Renal pelvis (tissue), 4 donors: Measurements from ENCODE around the gene COPZ1. TPM values are rescaled to one million over a fixed set of nuclear protein-coding genes. Genes with fewer than 3 reads are reported as not detected.

Source experiments
- DNase-seq: peaks from one replicate; pipeline ENCODE4 v3.0.0-alpha.2; 2013
- polyA plus RNA-seq, 3 donors: library from polyadenylated mRNA; unstranded; fragments of 120-200 nt; gene quantifications; one replicate each; pipeline ENCODE4 v1.2.1, GENCODE V29; 2013; ENCODE audit not compliant: insufficient read length in 3 of 3

COPZ1 gene
- polyA plus RNA-seq, 3 donors = 189 to 227 (median 216) TPM

DNA sequence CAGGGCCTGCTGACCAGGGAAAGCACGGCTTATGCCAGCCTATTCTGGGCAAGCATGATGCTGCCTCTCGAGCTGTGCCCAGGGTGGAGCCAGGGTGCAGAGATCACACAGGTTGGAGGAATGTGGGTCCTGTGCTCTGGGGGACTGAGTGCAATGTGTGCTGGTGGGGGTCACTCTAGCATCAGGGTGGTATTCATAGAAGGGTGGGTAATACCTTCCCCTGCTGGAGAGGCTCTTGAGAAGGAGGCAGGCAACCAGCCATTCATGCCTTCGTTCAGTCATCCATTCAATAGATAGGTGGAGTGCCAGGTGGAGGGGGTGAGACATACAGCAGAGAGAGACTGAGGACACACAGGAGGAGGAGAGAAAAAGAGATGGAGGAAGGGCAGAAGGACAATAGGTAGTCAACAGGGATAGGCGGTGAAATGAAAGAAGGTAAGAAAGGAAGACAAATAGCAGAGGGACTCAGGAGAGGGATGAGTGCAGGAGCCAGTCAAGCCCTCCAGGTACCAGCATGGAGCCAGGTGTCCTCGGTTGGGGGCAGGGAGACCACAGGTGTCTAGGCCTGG lies 64.8 kb downstream of the COPZ1 start:
- DNase-seq = no peak

DNA sequence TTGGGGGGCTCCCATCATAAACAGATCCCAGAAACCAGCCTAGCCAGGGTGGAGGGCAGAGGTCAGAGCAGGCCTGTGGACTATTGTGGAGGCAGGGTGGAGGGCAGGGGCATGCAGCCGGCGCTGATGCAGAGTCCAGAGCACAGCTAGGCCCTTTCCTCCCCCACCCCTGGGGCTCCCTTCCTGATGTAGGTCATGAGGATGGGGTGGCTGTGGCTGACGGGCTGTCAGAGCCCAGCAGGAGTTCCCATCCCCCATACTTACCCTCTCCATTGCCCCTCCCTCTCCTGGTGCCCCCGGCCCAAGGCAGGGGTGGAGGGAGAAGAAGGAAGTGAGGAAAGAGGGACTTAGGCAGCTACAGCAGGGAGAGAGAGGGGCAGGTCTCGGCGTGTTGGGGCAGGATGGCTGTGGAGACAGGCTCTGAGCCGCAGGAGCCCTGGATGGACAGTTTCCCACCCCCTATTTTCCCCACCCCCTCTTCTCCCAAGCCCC lies 65.3 kb downstream of the COPZ1 start:
- DNase-seq = no peak

DNA sequence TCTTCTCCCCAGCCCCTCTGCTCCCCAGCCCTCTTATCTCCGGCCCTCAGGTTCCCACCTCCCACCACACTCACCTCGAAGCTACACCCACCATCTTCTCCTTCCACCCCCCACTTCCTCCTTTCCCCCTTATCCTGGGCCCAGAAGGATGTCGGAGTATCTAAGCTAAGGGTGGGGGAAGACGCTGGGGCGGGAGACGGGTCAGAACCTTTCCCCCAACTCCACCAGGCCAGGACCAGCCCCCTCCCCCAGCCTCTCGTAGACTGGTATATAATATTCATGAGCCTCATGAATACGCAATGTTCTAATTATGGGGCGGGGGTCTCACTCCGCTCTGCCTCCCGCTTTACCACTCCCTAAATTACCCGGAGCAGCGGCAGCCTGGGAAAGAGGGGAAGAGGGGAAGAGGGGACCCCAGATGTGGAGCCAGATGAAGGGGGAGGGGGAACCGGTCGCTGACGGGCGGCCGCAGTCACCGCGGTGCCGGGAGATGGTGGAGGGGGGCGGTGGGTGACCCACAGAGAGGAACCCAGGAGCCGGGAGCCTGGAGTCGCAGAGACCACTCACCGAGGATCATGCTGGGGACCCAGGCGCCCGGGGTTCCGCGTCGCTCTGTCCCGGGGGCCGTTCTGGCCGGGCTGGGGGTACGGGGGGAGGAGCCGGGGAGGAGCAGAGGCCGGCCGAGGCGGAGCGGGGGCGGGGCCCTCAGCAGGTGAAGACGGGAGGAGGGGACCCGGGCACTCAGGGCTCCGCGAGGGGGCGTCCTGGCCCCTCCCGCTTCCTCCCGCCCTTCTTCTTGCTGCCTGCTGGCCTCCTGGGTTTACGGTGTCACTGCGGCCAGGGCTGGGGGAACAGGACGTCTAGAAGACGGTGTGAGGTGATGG lies 66.0 kb downstream of the COPZ1 start:
- no peak for DNase-seq

DNA sequence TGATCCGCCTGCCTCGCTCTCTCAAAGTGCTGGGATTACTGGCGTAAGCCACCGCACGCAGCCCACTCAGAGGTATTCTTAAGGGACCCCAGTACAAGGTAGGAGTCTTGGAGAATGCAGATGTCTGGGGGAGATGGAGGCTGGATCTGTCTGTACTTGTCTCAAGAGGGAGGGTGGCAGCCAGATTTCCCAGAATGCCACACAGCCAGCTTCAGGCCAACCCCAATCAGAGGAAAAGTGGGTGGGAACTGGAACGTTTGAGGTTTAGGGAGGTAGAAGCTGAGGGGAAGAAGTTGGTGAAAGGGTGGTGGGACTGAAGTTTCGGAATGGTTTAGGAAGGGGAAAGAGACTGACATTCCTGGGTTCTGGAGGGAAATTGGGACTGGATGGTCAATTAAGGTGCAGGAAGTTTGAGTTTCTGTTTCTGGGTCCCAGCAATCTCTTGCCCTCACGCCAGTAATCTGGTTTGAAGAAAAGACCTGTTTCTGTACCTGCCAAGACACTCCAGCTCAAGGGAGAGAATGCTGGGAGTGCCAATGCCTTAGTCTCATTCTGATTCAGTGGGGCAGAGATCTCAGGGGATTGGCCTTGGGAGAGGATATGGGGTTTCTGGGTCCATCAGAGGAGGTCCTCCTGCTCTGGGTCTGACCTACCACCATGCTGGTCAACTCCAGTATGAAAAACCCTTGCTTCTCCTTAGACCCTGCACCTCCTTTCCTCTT lies 67.7 kb downstream of the COPZ1 start:
- DNase-seq = no peak

DNA sequence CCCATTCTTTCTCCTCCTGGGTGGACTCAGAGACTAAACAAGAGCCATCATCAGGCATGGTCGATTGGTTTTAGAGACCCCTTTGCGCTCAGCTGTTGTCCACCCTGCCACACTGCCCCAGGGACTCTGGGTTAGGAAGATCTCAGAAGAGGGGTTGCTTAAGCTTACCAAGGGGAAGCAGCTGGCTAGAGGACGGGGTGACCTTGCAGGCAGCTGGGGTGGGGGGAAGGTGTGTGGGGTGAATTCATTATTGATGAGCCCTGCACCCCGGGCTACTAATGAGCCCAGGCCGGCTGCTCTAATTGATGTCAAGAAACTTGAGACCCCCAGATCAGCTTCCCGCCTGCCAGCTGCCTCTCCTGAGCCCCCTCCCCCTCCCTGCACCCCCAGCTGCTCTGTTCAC lies 68.3 kb downstream of the COPZ1 start:
- DNase-seq = no peak

DNA sequence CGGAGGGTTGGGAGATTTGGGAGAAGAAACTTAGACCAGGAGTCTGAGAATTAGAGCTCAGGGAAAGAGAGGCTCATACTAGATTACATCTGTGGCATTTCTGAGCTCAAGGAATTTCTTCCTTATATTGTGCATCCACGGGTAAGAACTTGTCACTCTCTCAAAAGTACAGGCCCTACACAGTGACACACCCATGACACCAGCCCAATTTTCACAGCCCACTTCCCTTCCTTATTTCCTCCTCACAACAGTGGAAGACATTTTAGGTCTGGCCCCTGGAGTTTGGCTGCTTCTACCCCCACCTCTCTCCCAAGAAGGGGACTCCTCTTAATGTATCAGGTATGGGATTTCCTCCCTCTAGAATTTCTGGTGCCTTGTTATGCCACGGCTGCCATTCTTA lies 68.8 kb downstream of the COPZ1 start:
- no peak for DNase-seq

DNA sequence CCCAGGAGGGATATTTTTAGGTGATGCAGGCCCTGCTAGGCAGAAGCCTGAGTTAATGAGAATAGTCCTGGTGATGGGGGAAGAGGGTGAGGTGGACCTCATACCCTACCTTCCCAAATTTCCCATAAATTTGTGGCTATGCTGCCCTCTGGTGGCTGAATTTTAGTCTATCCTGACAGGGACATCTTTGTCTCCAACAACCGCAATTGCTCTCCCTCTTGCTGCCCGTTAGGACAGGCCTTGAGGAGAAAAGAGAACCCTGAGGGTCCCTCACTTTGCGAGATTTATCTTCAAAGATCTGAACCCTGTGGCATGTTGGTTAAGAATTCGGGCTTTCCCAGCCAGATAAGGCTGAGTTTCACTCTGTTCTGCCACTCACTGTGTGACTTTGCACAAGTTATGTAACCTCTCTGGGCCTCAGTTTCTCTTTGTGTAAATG lies 69.4 kb downstream of the COPZ1 start:
- no peak for DNase-seq

DNA sequence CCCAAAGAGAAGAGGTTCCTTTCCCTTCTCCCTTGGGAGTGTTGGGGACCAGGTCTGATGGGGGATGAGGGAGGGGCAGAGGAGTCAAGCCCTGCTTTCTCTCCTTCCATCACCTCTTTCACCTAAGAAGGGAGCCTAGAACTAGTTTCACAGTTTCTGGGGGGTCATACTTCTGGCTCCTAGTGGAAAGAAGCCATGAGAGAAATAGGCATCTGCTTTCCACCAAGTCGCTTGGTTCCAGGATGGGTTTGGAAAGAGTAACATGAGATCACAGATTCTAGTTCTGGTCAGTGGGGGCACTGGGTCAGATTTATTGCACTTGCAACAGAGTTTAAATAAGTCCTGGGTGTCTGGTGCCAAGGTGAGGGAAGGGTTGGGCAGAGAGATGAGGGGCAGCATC lies 70.1 kb downstream of the COPZ1 start:
- no peak for DNase-seq

DNA sequence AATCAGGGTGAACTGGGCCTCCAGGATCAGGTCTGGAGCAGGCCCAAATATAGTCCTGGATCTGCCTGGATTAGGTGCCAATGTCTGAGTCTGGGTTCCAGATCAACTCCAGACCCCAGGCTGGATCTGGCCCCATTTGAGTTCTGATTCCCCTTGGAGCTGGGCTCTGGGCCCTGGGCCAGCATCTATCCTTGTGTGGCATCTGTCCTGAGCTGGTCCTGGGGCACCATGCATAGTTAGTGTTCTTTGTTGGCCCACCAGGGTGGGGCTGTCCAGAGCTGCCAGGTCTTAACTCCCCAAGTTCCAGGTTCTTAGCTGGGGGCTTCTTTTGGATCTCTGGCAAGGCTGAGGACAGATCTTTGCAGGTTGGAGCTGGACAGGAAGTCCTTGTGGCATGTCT lies 70.6 kb downstream of the COPZ1 start:
- DNase-seq = no peak

DNA sequence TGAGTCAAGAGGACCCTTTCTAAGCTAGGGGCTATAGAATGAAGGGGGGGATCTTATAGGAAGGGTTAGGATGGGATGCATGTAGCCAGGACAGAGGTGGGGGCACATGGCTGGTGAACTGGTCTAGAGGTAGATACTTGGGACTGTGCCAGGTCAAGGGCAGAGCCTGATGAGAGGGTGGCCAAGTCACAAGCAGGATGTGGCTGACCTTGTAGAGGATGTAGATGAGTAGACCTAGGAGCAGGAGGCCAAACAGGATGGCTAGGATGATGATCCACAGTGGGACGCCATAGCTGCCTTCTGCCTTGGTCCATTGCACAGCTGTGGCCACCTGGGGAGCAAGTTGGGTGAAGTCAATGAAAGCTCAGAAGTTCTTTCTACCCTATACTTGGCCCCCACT lies 72.2 kb downstream of the COPZ1 start:
- no peak for DNase-seq

DNA sequence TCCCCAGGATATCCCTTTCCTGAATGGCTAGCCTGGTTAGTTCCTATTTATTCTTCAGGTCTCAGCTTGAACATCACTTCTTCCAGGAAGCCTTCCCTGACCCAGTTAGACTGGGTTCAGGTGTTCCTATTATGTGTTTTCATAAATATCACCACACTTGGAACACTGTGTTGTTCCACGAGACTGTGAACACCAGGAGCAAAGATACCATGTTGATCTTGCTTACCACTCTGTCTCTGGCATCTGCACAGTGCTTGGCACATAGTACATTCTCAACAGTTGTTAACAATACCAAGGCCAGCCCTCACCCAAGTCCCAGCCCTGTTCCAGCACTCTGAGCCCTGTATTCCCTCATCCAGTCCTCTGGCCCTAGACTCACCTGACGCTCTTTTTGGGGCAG lies 73.3 kb downstream of the COPZ1 start:
- no peak for DNase-seq

DNA sequence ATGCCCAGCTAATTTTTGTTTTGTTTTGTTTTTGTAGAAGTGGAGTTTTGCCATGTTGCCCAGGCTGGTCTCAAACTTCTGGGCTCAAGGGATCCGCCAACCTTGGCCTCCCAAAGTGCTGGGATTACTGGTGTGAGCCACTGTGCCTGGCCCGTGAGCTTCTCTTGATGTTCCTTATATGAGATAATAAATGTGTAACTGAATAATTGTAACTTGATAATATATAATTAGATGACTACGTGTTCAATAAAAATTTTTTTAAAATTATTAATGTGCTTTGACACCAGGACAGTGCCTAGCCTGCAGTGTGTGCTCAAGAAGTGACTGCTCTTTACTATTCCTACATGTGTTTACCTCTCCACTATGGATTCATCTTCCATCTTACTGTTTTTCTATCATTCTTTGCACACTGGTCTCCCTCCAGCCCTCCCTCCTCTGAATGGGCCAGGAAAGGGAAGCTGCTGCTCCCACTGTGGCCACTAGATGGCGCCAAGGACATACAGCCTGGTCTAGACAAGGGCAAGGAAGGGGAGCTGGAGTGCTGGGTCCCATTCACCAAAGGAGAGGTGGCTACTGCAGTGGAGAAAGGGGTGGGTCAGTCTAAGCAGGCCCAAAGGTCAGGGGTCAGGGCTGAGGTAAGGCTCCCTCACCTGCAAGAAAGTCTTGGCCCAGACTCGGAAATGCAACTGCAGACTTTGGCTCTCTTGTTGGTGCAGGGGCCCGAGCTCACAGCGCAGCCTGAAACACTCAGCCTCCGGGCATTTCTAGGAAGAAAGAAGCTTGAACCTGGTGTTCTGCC lies 74.3 kb downstream of the COPZ1 start:
- DNase-seq = peak; percentile 84

DNA sequence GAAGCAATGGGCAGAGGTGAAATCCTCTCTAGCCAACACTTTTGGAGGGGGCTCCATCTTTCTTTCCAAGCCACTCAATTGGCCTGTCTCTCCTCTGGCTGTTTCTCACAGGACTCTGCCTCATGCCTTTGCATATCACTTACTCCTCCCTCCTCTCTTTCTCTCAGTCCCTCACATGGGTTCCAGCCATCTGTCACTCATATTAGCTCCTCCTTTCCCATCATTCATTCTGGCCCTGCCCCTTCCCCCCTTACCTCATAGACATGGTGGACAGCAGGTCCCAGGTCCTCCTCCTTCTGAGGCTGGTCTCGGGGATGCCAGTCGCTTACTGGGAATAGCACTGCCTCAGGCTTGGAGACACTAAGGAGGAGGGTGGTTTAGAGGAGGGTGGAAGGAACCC lies 76.2 kb downstream of the COPZ1 start:
- no peak for DNase-seq

Other genes starting within 250 kb of the COPZ1 start
- 10 to 100 TPM; 30.3 to 43.3 (median 38.6) TPM for gene SMUG1, start 136.1 kb upstream of the COPZ1 start, polyA plus RNA-seq
- 100 to 1,000 TPM; 103 to 146 (median 132) TPM for gene CBX5, start 45.0 kb upstream of the COPZ1 start, polyA plus RNA-seq
- gene HNRNPA1, start 44.4 kb upstream of the COPZ1 start, polyA plus RNA-seq = 1,000 to 10,000 TPM; 3,268 to 3,632 (median 3,494) TPM
- 1 to 10 TPM; 2.2 to 2.4 (median 2.3) TPM for gene NFE2, start 24.1 kb upstream of the COPZ1 start, polyA plus RNA-seq
- gene GPR84, start 39.4 kb downstream of the COPZ1 start, polyA plus RNA-seq = under 1 TPM; 0.16 to 0.24 (median 0.19) TPM
- gene ZNF385A, start 59.6 kb downstream of the COPZ1 start, polyA plus RNA-seq = 10 to 100 TPM; 11.9 to 14.6 (median 13.0) TPM
- 10 to 100 TPM; 40.1 to 50.0 (median 46.8) TPM for gene ITGA5, start 94.1 kb downstream of the COPZ1 start, polyA plus RNA-seq
- gene GTSF1, start 148.5 kb downstream of the COPZ1 start, polyA plus RNA-seq = 1 to 10 TPM in 1 of 3 donors, not detected in 2; 2.4 TPM
- gene NCKAP1L, start 172.6 kb downstream of the COPZ1 start, polyA plus RNA-seq = 1 to 10 TPM; 2.8 to 4.1 (median 3.4) TPM
- 1 to 10 TPM; 7.9 to 9.8 (median 9.3) TPM for gene PDE1B, start 224.5 kb downstream of the COPZ1 start, polyA plus RNA-seq